HEK293T (cell line): ENCODE results near the gene IL32.

Experiments used
- BHLHE40 ChIP-seq: fragments of 450-650 bp; IDR thresholded peaks from 2 replicates; pipeline ENCODE4 v1.6.1; 2016; ENCODE audit warnings: mild to moderate bottlenecking, moderate library complexity, borderline replicate concordance
- ELF4 ChIP-seq: fragments of 450-650 bp; IDR thresholded peaks from 2 replicates; pipeline ENCODE4 v1.6.1; 2017; ENCODE audit warnings: antibody characterized with exemption
- FOXK2 ChIP-seq: fragments of 450-650 bp; IDR thresholded peaks from 2 replicates; pipeline ENCODE4 v1.6.1; 2016; ENCODE audit warnings: mild to moderate bottlenecking
- FOXM1 ChIP-seq: fragments of 450-650 bp; IDR thresholded peaks from 2 replicates; pipeline ENCODE4 v1.6.1; 2017; ENCODE audit warnings: mild to moderate bottlenecking, borderline replicate concordance
- NFRKB ChIP-seq: fragments of 450-650 bp; IDR thresholded peaks from 2 replicates; pipeline ENCODE4 v1.6.1; 2016; ENCODE audit warnings: mild to moderate bottlenecking, moderate library complexity
- SP1 ChIP-seq: fragments of 450-650 bp; IDR thresholded peaks from 2 replicates; pipeline ENCODE4 v1.6.1; 2017
- SUZ12 ChIP-seq: fragments of 450-650 bp; IDR thresholded peaks from 2 replicates; pipeline ENCODE4 v1.6.1; 2016; ENCODE audit warnings: mild to moderate bottlenecking
- ZNF384 ChIP-seq: fragments of 450-650 bp; IDR thresholded peaks from 2 replicates; pipeline ENCODE4 v1.6.1; 2016

- TF ChIP-seq ELF4 (no peak), SP1 (no peak), FOXK2 (no peak), NFRKB (no peak), SUZ12 (no peak), FOXM1 (no peak), BHLHE40 (no peak), ZNF384 (no peak)
These were observed 34.9 kb upstream of the IL32 start for GRCh38 chr16:3030222-3031212.
